Measurements from ENCODE around the gene WWP2. TPM values are rescaled to one million over a fixed set of nuclear protein-coding genes. Genes with fewer than 3 reads are reported as not detected.
A peak's percentile ranks its signal among the peaks of the same experiment; 100 is the strongest.
"Not testable (repeated sequence)": the region's sequence is repeated elsewhere in the genome, so short reads cannot be mapped to it uniquely, and the experiment has no call there.

Gene WWP2
- total RNA-seq, 2 experiments from 2014 or later: 60.6 to 61.5 TPM

DNA sequence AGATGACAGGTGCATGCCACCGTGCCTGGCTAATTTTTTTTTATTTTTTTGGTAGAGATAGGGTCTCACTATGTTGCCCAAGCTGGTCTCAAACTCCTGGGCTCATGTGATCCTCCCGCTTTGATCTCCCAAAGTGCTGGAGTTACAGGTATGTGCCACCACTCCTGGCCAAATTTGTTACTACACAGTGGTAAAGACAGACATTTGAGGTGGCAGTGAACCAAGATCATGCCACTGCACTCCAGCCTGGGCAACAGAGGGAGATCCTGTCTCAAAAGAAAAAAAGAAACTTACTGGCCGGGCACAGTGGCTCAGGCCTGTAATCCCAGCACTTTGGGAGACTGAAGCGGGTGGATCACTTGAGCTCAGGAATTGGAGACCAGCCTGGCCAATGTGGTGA, 33.1 kb upstream of the WWP2 start:
- POLR2A ChIA-PET: interaction anchor here (1.1 kb wide), 1 partner anchor 33 kb away, joined by 3 read pairs; no protein-coding TSS in a partner anchor
- not testable (repeated sequence) for H3K4me3 Mint-ChIP-seq; H3K27ac Mint-ChIP-seq; H3K36me3 Mint-ChIP-seq; ATAC-seq (ENCODE audit: low read depth); DNase-seq; H3K9me3 Mint-ChIP-seq; H3K27me3 Mint-ChIP-seq
- H3K4me1 Mint-ChIP-seq: peaks cover 26% of the 10 kb centered on the region

DNA sequence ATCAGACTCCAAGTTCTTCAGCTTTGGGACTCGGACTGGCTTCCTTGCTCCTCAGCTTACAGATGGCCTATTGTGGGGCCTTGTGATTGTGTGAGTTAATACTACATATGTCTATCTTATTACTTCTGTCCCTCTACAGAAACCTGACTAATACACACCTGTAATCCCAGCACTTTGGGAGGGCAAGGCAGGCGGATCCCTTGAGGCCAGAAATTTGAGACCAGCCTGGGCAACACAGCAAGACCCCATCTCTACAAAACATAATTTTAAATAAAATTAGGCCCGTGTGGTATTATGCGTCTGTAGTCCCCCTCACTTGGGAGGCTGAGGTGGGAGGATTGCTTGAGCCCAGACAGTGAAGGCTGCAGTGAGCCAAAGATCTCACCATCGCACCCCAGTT, 30.9 kb upstream of the WWP2 start:
- DNase-seq; H3K27ac Mint-ChIP-seq; H3K9me3 Mint-ChIP-seq; H3K36me3 Mint-ChIP-seq; POLR2A ChIA-PET; H3K4me3 Mint-ChIP-seq; H3K27me3 Mint-ChIP-seq; ATAC-seq (ENCODE audit: low read depth): not testable (repeated sequence)
- H3K4me1 Mint-ChIP-seq: peaks cover 17% of the 10 kb centered on the region

DNA sequence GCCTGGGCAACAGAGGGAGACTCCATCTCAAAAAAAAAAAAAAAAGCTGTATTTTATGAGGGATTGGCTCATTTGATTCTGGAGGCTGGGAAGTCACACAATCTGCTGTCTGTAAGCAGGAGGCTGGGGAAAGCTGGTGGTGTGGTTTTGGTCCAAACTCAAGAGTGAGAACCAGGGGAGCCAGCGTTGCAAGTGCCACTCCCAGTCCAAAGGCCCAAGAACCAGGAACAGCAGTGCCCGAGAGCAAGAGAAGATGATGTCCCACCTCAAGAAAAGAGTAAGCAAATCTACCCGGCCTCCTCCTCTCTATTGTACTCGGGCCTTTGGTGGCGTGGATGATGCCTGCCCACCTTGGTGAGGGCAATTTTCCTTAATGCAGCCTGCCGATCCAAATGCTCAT, 30.0 kb upstream of the WWP2 start:
- ATAC-seq (ENCODE audit: low read depth): no peak
- DNase-seq: no peak
- no peaks in the 10 kb centered on the region for H3K27me3 Mint-ChIP-seq
- no peaks in the 10 kb centered on the region for H3K36me3 Mint-ChIP-seq
- no peak overlapping the region for H3K27ac Mint-ChIP-seq
- POLR2A ChIA-PET: interaction anchor here (0.7 kb wide), 1 partner anchor 110 kb away, joined by 6 read pairs; no protein-coding TSS in a partner anchor
- H3K9me3 Mint-ChIP-seq: no peaks in the 10 kb centered on the region
- H3K4me3 Mint-ChIP-seq: no peak overlapping the region
- H3K4me1 Mint-ChIP-seq: peaks cover 9% of the 10 kb centered on the region

DNA sequence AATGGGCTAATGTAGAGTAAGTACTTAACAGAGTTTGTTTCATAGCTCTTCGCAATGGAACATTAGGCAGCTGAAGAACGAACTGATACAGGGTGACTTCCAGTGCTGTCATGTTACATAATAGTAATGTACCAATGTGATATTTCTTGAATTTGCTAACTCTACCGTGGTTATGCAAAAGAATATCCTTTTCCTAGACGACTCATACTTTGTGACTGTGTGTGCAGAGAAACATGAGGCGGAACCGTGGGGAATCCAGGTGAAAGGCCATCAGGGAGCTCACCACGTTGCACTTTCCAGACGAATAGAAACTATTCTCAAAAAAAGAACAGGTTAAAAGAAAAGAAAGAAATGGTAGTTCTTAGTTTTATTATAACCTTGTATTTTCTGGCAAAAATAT, 20.6 kb upstream of the WWP2 start:
- DNase-seq (no peak), ATAC-seq (ENCODE audit: low read depth) (no peak)
- H3K36me3 Mint-ChIP-seq: peaks cover 23% of the 10 kb centered on the region
- POLR2A ChIA-PET: interaction anchor here (0.9 kb wide), 1 partner anchor 15 kb away, joined by 4 read pairs; the partner anchor contains the start of gene NQO1
- no peaks in the 10 kb centered on the region for H3K4me1 Mint-ChIP-seq
- no peak overlapping the region for H3K27ac Mint-ChIP-seq
- no peak overlapping the region for H3K4me3 Mint-ChIP-seq
- H3K9me3 Mint-ChIP-seq: no peaks in the 10 kb centered on the region
- H3K27me3 Mint-ChIP-seq: no peaks in the 10 kb centered on the region

DNA sequence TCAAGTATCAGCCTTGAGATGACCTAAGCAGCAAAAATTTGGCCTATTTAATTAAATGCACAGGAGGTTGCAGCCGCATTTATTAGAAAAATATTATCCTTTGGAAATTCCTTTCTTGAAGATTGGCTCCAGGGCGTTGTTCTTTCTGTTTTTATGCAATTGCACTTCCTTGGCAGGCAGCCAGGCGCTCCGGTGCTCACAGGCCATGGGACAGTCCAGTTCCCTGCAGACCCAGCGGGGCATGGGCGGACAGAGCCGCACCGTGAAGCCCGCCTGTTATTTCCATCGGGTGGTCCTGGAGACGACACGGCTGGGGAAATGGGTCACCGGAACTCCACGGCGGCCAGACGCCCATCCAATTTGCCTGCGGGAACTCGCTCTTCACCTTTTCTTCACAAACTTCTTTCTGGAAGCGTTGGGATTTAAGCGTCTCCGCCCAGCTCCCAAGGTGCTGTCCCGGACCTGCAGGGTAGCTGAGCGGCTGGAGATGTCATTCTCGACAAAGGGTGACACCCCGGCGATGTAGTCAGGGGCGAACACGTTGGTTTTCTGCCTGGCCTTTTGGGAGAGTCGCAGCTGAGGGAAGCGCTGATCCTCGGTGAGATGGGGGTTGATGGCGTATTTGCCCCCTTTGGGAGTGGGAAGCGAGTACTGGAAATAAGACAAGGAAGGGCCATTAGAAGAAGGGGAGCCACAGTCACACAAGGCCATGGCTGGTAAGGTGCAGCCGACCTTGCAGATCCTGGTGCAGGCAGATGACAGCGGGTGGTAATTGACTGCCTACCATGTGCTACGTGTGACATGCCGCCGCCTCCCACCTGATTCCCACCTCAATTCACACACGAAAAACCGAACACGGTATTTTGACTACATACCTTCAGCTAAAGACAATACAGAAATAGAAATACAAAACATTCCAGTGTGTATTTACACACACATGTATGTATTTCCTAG, 19.9 kb upstream of the WWP2 start:
- peaks cover 24% of the 10 kb centered on the region for H3K36me3 Mint-ChIP-seq
- POLR2A ChIA-PET: interaction anchor here (1.0 kb wide), 1 partner anchor 12 kb away, joined by 4 read pairs; the partner anchor contains the start of gene NOB1
- DNase-seq (no peak), ATAC-seq (ENCODE audit: low read depth) (no peak)
- H3K4me1 Mint-ChIP-seq: no peaks in the 10 kb centered on the region
- no peak overlapping the region for H3K4me3 Mint-ChIP-seq
- H3K9me3 Mint-ChIP-seq: no peaks in the 10 kb centered on the region
- H3K27me3 Mint-ChIP-seq: no peaks in the 10 kb centered on the region
- no peak overlapping the region for H3K27ac Mint-ChIP-seq

DNA sequence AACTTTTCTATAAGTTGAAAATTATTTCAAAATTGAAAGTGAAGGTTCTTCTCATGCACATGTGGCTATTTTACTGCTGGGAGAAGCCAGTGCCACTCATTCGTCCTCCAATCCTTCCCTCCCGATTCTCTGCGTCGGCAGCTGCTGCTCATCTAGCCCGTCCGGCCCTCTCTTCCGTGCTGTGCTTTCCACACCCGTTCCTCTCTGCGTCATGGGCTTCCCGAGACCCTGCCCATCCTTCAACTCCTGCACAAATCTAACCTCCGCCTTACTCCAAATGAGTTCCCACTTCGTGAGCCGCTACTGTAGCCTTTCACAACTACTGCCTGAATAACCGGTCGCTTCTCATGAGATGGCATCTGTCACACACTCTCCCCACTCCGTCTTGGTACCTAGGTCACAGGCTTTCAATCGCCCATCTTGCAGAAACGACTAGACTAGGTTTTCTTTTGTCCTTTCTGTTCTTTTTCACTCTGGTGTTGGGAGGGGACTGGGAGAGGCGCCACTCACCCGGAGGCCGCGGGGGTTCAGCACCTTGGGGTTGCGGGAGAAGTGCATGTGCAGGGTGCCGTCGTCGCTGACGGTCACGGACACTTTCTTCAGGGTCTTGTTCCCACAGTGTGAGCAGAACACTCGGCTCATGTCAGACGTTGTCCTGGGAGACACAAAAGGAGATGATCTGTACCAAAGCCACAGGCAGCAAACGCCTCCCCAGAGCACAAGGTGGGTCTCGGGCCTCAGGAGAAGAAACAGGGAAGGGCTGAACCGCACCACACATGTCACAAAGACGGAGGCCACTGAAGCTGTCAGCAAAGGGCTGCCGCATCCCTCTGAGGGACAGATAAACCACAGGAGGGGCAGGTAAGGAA, 17.5 kb upstream of the WWP2 start:
- DNase-seq (no peak), ATAC-seq (ENCODE audit: low read depth) (no peak)
- H3K4me1 Mint-ChIP-seq: no peaks in the 10 kb centered on the region
- POLR2A ChIA-PET: no interaction called here
- H3K9me3 Mint-ChIP-seq: no peaks in the 10 kb centered on the region
- peaks cover 35% of the 10 kb centered on the region for H3K36me3 Mint-ChIP-seq
- H3K27ac Mint-ChIP-seq: no peak overlapping the region
- H3K27me3 Mint-ChIP-seq: no peaks in the 10 kb centered on the region
- no peak overlapping the region for H3K4me3 Mint-ChIP-seq

DNA sequence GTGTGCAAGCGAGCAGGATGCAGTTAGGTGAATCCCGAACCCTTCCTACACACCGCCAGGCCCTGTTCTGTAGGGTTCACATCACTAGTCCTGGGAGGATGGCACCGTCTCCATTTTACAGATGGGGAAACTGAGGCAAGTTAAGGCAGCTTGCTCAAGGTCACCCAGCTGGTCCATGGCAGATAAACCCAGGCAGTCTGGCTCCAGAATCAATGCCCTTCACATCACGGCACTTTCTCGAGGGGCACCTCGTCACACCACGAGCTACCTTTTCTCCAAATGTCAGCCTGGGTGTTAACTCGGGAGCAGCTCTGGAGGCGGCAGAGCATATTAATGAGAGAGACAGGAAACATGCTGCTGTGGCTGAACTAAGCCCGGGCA, 16.9 kb upstream of the WWP2 start:
- DNase-seq (no peak), ATAC-seq (ENCODE audit: low read depth) (no peak)
- no peak overlapping the region for H3K27ac Mint-ChIP-seq
- H3K9me3 Mint-ChIP-seq: no peaks in the 10 kb centered on the region
- H3K27me3 Mint-ChIP-seq: no peaks in the 10 kb centered on the region
- POLR2A ChIA-PET: no interaction called here
- H3K4me3 Mint-ChIP-seq: no peak overlapping the region
- H3K4me1 Mint-ChIP-seq: no peaks in the 10 kb centered on the region
- peaks cover 33% of the 10 kb centered on the region for H3K36me3 Mint-ChIP-seq

DNA sequence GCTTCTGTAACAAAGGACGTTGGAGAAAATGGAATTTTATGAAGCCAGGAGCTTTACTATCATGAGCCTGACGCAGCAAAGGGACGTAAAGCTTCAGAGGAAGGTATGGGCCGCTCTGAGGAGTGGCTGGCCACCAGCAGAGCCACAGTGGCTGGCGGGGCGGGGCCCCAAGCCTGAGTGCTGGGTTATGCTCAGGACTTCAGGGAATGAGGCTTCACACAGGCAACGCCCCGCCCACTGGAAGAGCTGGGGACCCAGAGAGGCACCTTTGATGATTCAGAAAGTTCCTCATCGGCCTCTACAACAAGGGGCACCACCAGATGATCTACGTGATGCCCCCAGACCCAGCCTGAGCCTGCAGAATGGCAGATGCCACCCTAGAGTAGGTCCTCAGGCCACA, 16.2 kb upstream of the WWP2 start:
- Mint-ChIP-seq H3K4me1 (no peaks in the 10 kb centered on the region), H3K9me3 (no peaks in the 10 kb centered on the region), H3K4me3 (no peak overlapping the region), H3K27me3 (no peaks in the 10 kb centered on the region), H3K36me3 (peaks cover 35% of the 10 kb centered on the region), H3K27ac (no peak overlapping the region)
- DNase-seq: no peak
- no peak for ATAC-seq (ENCODE audit: low read depth)
- POLR2A ChIA-PET: no interaction called here

DNA sequence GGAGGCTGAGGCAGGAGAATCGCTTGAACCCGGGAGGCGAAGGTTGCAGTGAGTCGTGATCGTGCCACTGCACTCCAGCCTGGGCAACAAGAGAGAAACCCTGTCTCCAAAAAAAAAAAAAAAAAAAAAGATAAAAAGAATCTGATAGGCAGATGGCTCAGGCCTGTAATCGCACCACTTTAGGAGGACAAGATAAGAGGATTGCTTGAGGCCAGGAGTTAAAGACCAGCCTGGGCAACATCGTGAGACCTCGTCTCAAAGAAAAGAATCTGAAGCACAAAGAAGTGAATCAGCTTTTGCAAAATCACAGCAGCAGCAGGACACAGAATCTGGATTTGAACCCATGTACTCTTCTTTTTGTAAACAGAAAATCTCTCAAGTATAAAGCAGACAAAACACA, 15.0 kb upstream of the WWP2 start:
- peaks cover 3% of the 10 kb centered on the region for H3K4me1 Mint-ChIP-seq
- H3K4me3 Mint-ChIP-seq: no peak overlapping the region
- POLR2A ChIA-PET: no interaction called here
- no peak overlapping the region for H3K27ac Mint-ChIP-seq
- H3K27me3 Mint-ChIP-seq: no peaks in the 10 kb centered on the region
- peaks cover 39% of the 10 kb centered on the region for H3K36me3 Mint-ChIP-seq
- ATAC-seq (ENCODE audit: low read depth): no peak
- no peaks in the 10 kb centered on the region for H3K9me3 Mint-ChIP-seq
- no peak for DNase-seq

DNA sequence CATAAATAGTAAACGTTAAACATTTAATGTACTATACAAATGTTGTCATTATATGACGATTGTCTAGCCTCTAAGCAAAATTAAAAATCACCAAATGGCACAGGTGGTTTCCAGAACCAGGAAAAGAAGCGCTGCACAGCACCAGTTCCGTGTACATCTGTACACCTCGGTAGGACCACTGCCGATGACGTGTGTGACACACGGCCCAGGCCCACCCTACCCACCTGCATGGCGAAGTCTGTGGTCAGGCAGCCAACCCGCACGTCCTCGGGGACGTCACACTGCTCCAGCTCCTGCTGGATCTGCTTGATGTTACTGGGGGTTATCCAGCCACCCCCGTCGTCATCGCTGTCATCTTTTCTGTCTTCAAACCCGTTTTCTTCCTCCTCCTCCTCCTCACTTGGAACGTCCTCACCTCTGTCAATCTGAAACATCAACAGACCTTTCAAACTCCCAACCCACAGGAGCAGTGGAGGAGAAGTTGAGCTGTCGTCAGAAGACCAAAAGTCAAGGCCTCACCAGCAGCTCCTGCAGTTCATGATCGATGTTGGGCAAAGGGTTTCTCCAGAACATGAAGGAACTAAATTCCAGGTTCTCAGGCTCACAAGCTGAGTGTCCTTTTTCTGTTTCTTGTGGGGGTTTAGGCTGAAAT, 13.3 kb upstream of the WWP2 start:
- Mint-ChIP-seq H3K9me3 (no peaks in the 10 kb centered on the region), H3K4me3 (no peak overlapping the region), H3K36me3 (peaks cover 36% of the 10 kb centered on the region), H3K4me1 (peaks cover 11% of the 10 kb centered on the region), H3K27ac (no peak overlapping the region), H3K27me3 (no peaks in the 10 kb centered on the region)
- no peak for ATAC-seq (ENCODE audit: low read depth)
- POLR2A ChIA-PET: no interaction called here
- DNase-seq: no peak

DNA sequence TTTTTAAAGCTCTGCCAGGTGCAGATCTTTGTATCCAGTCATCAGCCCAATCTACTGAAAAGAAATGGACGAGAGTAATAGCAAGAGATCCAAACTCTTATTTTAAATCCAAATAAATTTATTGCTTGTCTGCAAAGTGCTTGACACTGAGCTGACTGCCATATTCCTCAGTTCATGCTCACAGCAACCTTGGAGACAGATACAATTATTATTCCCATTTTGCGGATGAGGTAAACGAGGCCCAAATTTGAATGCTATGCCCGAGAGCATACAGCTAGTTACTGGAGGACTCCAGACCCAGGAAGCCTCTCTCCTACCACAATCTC, 8.0 kb upstream of the WWP2 start:
- peak overlapping the region; percentile 97 for H3K27ac Mint-ChIP-seq
- peak overlapping the region; percentile 99 for H3K4me3 Mint-ChIP-seq
- H3K4me1 Mint-ChIP-seq: peaks cover 21% of the 10 kb centered on the region
- POLR2A ChIA-PET: interaction anchor here (0.7 to 3.8 kb wide), 8 partner anchors 9 to 329 kb away, joined by 3 to 50 read pairs (median 5); partner anchors contain the start of genes NQO1 and WWP2
- H3K27me3 Mint-ChIP-seq: no peaks in the 10 kb centered on the region
- H3K36me3 Mint-ChIP-seq: peaks cover 20% of the 10 kb centered on the region
- ATAC-seq (ENCODE audit: low read depth): no peak
- DNase-seq: no peak
- no peaks in the 10 kb centered on the region for H3K9me3 Mint-ChIP-seq

DNA sequence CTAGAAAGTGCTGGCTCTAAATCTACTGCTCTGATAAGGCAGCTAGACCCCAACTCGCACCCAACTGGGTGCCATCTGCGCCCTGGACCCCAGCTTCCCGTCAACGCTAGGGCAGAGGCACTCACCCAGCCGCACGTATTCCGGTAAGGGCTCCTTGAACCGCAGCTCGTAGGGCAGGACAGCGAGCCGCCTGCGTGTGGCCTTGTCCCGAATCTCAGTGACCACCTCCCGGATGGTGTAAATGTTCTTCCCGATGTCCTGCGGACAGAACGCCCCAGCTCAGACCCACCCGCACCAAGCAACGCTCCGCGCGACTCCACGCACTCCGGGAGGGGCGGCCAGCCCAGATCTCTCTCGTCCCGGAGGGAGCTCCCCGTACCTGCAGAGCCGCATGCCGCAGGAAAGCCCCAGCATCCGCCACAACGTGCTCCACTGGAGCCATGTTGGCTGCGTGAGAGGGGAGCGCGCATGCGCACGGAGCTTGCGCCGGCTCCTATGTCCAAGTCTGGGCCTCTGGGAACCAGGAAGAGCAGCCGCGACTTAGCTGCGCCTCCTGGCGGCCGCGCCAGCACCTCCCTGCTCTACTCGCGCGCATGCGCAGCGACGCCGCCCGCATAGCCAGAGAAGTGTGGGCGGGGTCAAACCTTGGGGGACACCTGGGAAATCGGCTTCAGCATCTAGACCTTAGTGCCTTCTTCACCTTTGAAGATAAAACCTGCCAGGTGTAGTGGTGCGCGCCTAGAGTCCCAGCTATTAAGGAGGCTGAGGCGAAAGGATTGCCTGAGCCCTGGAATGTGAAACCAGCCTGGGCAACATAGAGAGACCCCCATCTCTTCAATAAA, 7.4 kb upstream of the WWP2 start, which contains the start of gene NOB1:
Gene NOB1, minus strand, starts transcription at position 458 of the 842 bp plus-strand sequence. Its CDS starts 16 bp downstream, at position 442.
- POLR2A ChIA-PET: interaction anchor here (0.6 to 3.8 kb wide), 11 partner anchors 8 to 330 kb away, joined by 3 to 50 read pairs (median 4); partner anchors contain the start of genes NQO1 and WWP2
- Mint-ChIP-seq H3K36me3 (peaks cover 17% of the 10 kb centered on the region), H3K27ac (peak within 1 kb of the TSS; percentile 97), H3K4me1 (peaks cover 21% of the 10 kb centered on the region), H3K4me3 (peak within 1 kb of the TSS; percentile 99), H3K27me3 (no peaks in the 10 kb centered on the region), H3K9me3 (no peaks in the 10 kb centered on the region)
- peak; percentile 98 for ATAC-seq (ENCODE audit: low read depth)
- peak; percentile 99 for DNase-seq

Measured in activated naive CD8-positive, alpha-beta T cell treated with anti-CD3 and anti-CD28 coated beads, Interleukin-2, amount 10 ng/mL, durations not matched to agents 7 days and 5 days (primary cell).